Middle frontal gyrus (tissue), 1 donor: Measurements from ENCODE around the gene TNS2.

Experiments
- DNase-seq: peaks from one replicate; pipeline ENCODE4 v3.0.0-alpha.2; 2015; ENCODE audit warnings: low spot score; ENCODE audit errors: extremely low spot score

The TNS2 gene

GRCh38 chr12:53057816-53058500, 8.1 kb downstream of the TNS2 start:
- no peak for DNase-seq

GRCh38 chr12:53058674-53059433, 9.0 kb downstream of the TNS2 start:
- DNase-seq: no peak

DNA sequence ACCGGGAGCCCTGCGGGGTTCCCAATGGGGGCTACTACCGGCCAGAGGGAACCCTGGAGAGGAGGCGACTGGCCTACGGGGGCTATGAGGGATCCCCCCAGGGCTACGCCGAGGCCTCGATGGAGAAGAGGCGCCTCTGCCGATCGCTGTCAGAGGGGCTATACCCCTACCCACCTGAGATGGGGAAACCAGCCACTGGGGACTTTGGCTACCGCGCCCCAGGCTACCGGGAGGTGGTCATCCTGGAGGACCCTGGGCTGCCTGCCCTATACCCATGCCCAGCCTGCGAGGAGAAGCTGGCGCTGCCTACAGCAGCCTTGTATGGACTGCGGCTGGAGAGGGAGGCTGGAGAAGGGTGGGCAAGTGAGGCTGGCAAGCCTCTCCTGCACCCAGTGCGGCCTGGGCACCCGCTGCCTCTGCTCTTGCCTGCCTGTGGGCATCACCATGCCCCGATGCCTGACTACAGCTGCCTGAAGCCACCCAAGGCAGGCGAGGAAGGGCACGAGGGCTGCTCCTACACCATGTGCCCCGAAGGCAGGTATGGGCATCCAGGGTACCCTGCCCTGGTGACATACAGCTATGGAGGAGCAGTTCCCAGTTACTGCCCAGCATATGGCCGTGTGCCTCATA, 9.7 kb downstream of the TNS2 start:
- no peak for DNase-seq

DNA sequence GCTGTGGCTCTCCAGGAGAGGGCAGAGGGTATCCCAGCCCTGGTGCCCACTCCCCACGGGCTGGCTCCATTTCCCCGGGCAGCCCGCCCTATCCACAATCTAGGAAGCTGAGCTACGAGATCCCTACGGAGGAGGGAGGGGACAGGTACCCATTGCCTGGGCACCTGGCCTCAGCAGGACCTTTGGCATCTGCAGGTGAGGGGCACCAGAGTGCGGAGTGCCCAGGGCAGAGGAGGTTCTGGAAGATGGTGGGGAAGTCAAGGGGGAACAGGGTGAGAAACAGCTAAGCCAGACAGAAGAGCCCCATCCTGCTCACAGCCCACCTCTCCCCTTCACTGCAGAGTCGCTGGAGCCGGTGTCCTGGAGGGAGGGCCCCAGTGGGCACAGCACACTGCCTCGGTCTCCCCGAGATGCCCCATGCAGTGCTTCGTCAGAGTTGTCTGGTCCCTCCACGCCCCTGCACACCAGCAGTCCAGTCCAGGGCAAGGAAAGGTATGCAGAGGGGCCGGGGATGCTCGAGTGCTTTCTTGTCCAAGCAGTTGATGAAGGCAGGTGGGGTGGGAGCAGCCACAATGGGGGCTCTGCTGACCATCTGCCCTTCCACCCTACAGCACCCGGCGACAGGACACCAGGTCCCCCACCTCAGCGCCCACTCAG, 10.3 kb downstream of the TNS2 start:
- DNase-seq: no peak

DNA sequence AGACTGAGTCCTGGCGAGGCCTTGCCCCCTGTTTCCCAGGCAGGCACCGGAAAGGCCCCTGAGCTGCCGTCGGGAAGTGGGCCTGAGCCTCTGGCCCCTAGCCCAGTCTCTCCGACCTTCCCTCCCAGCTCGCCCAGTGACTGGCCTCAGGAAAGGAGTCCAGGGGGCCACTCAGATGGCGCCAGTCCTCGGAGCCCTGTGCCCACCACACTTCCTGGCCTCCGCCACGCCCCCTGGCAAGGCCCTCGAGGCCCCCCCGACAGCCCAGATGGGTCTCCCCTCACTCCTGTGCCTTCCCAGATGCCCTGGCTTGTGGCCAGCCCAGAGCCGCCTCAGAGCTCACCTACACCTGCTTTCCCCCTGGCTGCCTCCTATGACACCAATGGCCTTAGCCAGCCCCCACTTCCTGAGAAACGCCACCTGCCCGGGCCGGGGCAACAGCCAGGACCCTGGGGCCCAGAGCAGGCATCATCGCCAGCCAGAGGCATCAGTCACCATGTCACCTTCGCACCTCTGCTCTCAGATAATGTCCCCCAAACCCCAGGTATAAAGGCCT, 10.9 kb downstream of the TNS2 start:
- no peak for DNase-seq

GRCh38 chr12:53061404-53062010, 11.6 kb downstream of the TNS2 start:
- DNase-seq: no peak

GRCh38 chr12:53062011-53062961, 12.4 kb downstream of the TNS2 start:
- no peak for DNase-seq

GRCh38 chr12:53062977-53063707, 13.3 kb downstream of the TNS2 start:
- DNase-seq: no peak

DNA sequence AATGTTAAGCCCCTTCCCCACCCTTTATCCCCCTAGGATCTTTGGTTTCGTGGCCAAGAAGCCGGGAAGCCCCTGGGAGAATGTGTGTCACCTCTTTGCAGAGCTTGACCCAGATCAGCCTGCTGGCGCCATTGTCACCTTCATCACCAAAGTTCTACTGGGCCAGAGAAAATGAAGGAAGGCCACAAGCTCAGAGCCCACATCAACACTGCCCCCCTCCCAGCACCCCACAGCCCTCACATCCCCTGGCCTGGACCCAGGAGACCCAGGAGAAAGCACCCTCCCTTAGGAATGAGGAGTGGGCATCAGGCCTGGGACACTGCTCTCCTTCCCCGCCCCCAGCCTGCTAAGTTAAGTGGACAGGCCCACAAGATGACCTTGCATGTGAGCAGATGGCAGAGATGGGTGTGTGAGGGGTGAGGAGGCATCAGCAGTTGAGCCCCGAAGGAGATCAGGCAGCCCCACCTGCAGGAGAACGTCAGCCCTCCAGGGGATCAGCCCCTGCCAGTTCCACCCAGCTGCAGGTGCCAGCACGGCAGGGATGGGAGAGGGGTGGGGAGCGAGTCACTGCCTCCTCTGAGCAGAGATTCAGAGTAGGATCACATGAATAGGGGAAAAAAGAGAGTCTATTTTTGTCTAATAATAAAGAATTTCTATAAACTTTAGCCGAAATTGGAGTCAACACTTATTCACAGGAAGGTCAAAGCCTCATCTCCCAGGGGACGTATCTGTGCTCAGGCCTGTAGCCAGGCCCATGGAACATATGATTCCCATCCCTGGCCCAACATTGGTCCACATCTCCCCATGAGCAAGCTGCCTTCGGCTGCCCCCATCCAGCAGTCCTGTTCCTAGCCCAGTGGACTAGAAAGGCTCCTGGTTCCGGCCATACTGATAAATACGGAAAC, 14.1 kb downstream of the TNS2 start:
- no peak for DNase-seq

GRCh38 chr12:53064613-53065436, 15.0 kb downstream of the TNS2 start:
- DNase-seq: no peak

GRCh38 chr12:53065470-53065869, 15.6 kb downstream of the TNS2 start:
- DNase-seq: no peak

- DNase-seq: no peak
Measured at GRCh38 chr12:53065975-53066931, 16.4 kb downstream of the TNS2 start.

GRCh38 chr12:53067074-53067992, 17.5 kb downstream of the TNS2 start:
- DNase-seq: no peak

GRCh38 chr12:53067993-53068770, 18.3 kb downstream of the TNS2 start:
- DNase-seq: no peak
